ENCODE results near the gene FOXM1.
"Not testable (repeated sequence)": the region's sequence is repeated elsewhere in the genome, so short reads cannot be mapped to it uniquely, and the experiment has no call there.

The FOXM1 gene

DNA sequence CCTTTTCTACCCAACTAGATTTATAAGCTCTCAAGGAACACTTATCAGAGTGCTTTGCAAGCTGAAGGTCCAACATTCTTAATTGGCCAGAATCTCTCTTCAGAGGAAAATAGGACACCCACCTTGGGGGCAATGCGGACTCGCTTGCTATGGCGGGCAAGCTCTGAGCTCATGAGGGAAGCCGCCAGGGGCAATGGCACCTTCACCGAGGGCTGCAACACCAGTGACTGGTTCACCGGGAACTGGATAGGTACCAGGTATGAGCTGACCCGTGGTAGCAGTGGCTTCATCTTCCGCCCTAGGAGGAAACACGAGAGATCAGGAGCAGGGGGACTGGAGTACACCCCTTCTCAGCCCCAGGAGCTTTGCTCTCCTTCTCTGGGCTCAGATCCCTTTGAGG, 12.8 kb downstream of the FOXM1 start:
- DNase-seq (ENCODE audit: insufficient read length, low spot score) = no peak
- FAIRE-seq = no peak
- TF ChIP-seq POU2F2 (IDR thresholded peaks at IDR 0.05; ENCODE audit: low read depth, low read length) (no peak), POLR2AphosphoS5 (IDR thresholded peaks at IDR 0.05; ENCODE audit: low read depth, low read length) (no peak), TAF1 (IDR thresholded peaks at IDR 0.05; ENCODE audit: low read depth, low read length) (no peak), POLR2A (IDR thresholded peaks at IDR 0.05; ENCODE audit: low read depth, low read length) (no peak)

DNA sequence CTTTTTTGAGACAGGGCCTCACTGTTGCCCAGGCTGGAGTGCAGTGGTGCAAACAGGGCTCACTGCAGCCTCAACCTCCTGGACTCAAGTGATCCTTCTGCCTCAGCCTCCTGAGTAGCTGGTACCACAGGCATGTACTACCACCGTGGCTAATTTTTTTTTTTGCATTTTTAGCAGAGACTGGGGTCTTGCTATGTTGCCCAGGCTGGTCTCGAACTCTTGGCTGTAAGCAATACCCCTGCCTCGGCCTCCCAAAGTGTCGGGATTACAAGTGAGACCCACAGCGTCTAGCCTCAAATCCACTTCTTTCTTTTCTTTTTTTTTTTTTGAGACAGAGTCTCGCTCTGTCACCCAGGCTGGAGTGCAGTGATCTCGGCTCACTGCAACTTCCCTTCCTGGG, 13.6 kb downstream of the FOXM1 start:
- DNase-seq (ENCODE audit: insufficient read length, low spot score); FAIRE-seq: not testable (repeated sequence)

DNA sequence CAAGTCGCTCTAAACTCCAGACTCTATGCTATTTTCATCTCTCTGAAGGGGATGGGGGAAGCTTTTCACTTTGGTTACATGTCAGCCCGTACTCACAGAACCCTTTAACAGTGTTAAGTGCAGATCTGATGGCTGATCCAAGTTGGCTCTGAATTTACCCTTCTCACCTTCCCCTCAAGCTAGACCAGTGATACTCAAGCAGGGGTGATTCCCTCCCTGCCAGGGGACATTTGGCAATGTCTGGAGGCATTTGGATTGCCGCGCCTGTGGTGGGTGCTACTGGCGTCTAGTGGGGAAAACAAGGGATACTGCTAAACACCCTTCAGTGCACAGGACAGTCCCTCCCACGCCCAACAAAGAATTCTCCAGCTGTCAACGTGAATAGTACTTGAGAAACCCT, 14.1 kb downstream of the FOXM1 start:
- TF ChIP-seq POU2F2 (IDR thresholded peaks at IDR 0.05; ENCODE audit: low read depth, low read length) (no peak), SPI1 (IDR thresholded peaks at IDR 0.05; ENCODE audit: low read depth, low read length) (no peak), POLR2AphosphoS5 (IDR thresholded peaks at IDR 0.05; ENCODE audit: low read depth, low read length) (no peak), TAF1 (IDR thresholded peaks at IDR 0.05; ENCODE audit: low read depth, low read length) (no peak), PAX5 (IDR thresholded peaks at IDR 0.05; ENCODE audit: insufficient read depth, low read length, severe bottlenecking) (no peak), POLR2A (IDR thresholded peaks at IDR 0.05; ENCODE audit: low read depth, low read length) (no peak)
- no peak for FAIRE-seq
- no peak for DNase-seq (ENCODE audit: insufficient read length, low spot score)

DNA sequence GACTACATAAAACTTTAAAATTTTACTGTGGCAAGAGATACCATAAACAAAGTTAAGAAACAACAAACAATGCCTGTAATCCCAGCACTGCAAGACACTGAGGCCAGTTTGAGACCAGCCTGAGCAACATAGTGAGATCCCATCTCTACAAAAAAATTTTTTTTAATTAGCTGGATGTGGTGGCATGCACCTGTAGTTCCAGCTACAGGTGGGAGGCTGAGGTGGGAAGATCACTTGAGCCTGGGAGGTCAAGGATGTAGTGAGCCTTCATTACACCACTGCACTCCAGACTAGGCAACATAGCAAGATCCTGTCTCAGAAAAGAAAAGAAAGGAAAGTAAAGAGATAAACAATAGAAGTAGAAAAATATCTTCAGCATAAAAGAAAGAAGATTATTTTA, 16.8 kb downstream of the FOXM1 start:
- no peak for FAIRE-seq
- no peak for TF ChIP-seq POU2F2 (IDR thresholded peaks at IDR 0.05; ENCODE audit: low read depth, low read length)
- no peak for TF ChIP-seq TAF1 (IDR thresholded peaks at IDR 0.05; ENCODE audit: low read depth, low read length)
- no peak for TF ChIP-seq PAX5 (IDR thresholded peaks at IDR 0.05; ENCODE audit: insufficient read depth, low read length, severe bottlenecking)
- no peak for TF ChIP-seq POLR2A (IDR thresholded peaks at IDR 0.05; ENCODE audit: low read depth, low read length)
- TF ChIP-seq SPI1 (IDR thresholded peaks at IDR 0.05; ENCODE audit: low read depth, low read length) = no peak
- TF ChIP-seq POLR2AphosphoS5 (IDR thresholded peaks at IDR 0.05; ENCODE audit: low read depth, low read length) = no peak
- DNase-seq (ENCODE audit: insufficient read length, low spot score) = no peak

DNA sequence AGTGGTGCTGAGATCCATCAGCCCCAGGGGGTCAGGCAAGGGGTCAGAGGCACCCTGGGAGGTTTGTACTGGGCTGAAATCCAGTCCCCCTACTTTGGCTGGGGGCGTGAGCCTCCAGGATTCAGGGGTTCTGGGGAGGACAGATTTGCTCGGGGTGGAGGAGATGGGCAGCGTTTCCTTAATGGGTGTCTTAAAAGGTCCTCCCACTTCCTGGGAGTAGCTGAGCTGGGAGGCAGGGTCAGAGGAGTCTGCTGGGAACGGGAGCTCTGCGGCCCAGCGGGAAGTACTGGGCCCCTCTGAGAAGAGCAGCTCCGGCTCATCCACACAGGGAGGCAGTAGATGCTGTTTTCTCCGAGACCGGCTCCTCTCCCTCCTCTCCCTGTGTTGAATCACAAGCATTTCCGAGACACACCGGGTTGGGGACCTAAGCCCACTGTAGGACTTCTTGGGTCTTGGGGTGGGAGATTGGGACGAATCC, 18.0 kb downstream of the FOXM1 start:
- no peak for FAIRE-seq
- no peak for DNase-seq (ENCODE audit: insufficient read length, low spot score)
- TF ChIP-seq POLR2A (IDR thresholded peaks at IDR 0.05; ENCODE audit: low read depth, low read length) = no peak
- no peak for TF ChIP-seq POLR2AphosphoS5 (IDR thresholded peaks at IDR 0.05; ENCODE audit: low read depth, low read length)
- no peak for TF ChIP-seq TAF1 (IDR thresholded peaks at IDR 0.05; ENCODE audit: low read depth, low read length)
- TF ChIP-seq POU2F2 (IDR thresholded peaks at IDR 0.05; ENCODE audit: low read depth, low read length) = no peak
- no peak for TF ChIP-seq PAX5 (IDR thresholded peaks at IDR 0.05; ENCODE audit: insufficient read depth, low read length, severe bottlenecking)
- no peak for TF ChIP-seq SPI1 (IDR thresholded peaks at IDR 0.05; ENCODE audit: low read depth, low read length)

DNA sequence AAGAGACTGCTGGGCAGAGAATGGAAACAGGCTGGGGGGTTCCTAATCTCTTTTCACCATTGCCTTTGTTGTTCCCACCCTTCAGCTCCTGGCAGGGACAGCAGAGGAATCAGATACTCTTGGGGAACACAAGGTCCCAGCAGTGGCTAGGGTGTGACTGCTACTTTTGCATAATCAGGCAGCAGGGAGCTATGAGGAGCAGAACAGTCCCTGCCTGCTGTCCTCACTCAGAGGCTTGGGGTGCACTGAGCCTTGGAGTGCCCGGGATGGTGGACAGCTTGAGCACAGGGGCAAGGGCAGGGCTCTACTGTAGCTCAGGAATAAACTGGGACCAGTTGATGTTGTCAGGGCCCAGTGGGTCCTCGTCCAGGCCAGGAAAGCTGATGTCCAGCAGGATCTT, 18.6 kb downstream of the FOXM1 start:
- no peak for FAIRE-seq
- no peak for DNase-seq (ENCODE audit: insufficient read length, low spot score)
- 0 out of 2 replicates have a peak, but pooled peaks have one; percentile 49 for TF ChIP-seq POLR2AphosphoS5 (IDR thresholded peaks at IDR 0.05; ENCODE audit: low read depth, low read length)
- no peak for TF ChIP-seq TAF1 (IDR thresholded peaks at IDR 0.05; ENCODE audit: low read depth, low read length)

DNA sequence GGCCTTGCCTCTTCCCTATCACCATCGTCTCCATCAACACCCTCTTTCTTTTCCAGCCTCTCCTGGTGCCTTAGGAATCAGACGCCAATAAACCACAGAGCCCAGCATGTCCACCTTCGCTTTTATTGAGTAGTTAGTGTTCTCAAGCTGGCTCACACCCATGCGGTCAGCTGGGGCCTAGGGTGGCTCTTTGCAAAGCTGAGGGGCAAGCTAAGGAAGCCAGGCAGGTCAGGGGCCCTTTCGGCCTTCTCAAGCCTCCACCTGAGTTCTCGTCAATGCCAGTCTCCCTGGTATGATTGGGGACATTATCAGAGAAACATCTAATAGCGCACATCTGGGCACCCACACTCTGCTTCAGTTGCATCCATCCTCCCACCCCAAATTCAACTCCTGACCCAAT, 19.4 kb downstream of the FOXM1 start:
- TF ChIP-seq POLR2A (IDR thresholded peaks at IDR 0.05; ENCODE audit: low read depth, low read length) (no peak), TAF1 (IDR thresholded peaks at IDR 0.05; ENCODE audit: low read depth, low read length) (no peak), SPI1 (IDR thresholded peaks at IDR 0.05; ENCODE audit: low read depth, low read length) (no peak), POU2F2 (IDR thresholded peaks at IDR 0.05; ENCODE audit: low read depth, low read length) (no peak), PAX5 (IDR thresholded peaks at IDR 0.05; ENCODE audit: insufficient read depth, low read length, severe bottlenecking) (no peak), POLR2AphosphoS5 (IDR thresholded peaks at IDR 0.05; ENCODE audit: low read depth, low read length) (no peak)
- DNase-seq (ENCODE audit: insufficient read length, low spot score) (no peak), FAIRE-seq (no peak)

DNA sequence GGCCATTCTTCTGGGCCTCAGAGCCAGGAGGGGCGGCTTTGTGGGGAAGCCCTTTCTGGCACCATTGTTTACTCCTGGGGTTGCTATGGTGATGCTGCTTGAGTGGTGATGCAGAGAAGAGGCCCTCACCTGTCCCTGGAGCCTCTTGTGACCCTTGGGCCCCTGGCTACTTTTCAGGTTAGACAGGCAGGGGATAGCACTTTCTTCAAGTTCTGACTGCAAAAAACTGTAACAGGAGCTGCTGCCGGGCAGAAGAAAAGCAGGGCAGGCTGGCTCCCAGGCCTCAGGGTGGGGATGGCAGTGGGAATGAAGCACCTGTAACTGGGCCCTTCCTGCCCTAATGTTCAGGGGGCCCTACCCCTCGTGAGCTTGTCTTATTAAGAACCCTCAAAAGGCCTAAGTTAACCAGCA, 19.9 kb downstream of the FOXM1 start, which contains the start of gene TEX52:
Gene TEX52, minus strand, starts transcription at position 19 of the 411 bp plus-strand sequence. Its CDS starts 13 bp downstream, at position 6.
- no peak for FAIRE-seq
- DNase-seq (ENCODE audit: insufficient read length, low spot score) = no peak
- TF ChIP-seq PAX5 (IDR thresholded peaks at IDR 0.05; ENCODE audit: insufficient read depth, low read length, severe bottlenecking) (no peak), TAF1 (IDR thresholded peaks at IDR 0.05; ENCODE audit: low read depth, low read length) (no peak), POLR2AphosphoS5 (IDR thresholded peaks at IDR 0.05; ENCODE audit: low read depth, low read length) (no peak), SPI1 (IDR thresholded peaks at IDR 0.05; ENCODE audit: low read depth, low read length) (no peak), POU2F2 (IDR thresholded peaks at IDR 0.05; ENCODE audit: low read depth, low read length) (no peak), POLR2A (IDR thresholded peaks at IDR 0.05; ENCODE audit: low read depth, low read length) (no peak)

DNA sequence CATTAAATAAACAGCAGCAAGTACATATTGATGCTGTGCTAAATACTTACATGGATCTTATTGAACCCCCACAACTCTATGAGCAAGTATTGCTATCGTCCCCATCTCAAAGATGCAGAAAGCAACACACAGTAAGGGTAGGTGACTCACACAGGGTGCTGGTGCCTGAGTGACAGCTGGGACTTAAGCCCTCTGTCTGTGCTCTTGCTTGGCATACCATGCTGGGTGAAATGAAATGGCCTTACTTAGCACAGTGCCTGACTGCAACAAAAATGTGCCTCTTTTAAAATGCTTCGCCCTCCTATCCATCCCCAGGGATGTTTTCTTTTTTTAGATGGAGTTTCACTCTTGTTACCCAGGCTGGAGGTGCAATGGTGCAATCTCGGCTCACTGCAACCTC, 20.9 kb downstream of the FOXM1 start:
- TF ChIP-seq SPI1 (IDR thresholded peaks at IDR 0.05; ENCODE audit: low read depth, low read length) (no peak), POLR2AphosphoS5 (IDR thresholded peaks at IDR 0.05; ENCODE audit: low read depth, low read length) (no peak), PAX5 (IDR thresholded peaks at IDR 0.05; ENCODE audit: insufficient read depth, low read length, severe bottlenecking) (no peak), POU2F2 (IDR thresholded peaks at IDR 0.05; ENCODE audit: low read depth, low read length) (no peak), TAF1 (IDR thresholded peaks at IDR 0.05; ENCODE audit: low read depth, low read length) (no peak), POLR2A (IDR thresholded peaks at IDR 0.05; ENCODE audit: low read depth, low read length) (no peak)
- no peak for FAIRE-seq
- DNase-seq (ENCODE audit: insufficient read length, low spot score) = no peak

DNA sequence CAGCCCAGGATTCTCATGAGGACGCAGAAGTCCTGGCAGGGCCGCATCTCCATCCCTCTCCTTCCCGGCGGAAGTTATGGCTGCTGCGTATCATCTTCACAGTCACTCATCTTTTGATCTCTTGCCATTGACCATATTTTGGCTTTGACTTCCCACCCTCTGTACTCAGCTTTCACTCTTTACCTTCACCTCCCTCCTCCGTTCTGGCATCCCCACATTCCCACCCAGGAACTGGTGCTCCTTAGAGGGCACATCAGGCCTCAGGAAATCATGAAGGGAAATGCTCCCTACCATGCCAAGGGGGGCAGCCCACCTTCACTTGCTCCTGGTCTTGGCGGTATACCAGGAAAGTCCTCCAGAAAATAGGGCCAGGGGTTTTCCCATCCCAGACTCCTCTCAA, 21.4 kb downstream of the FOXM1 start:
- DNase-seq (ENCODE audit: insufficient read length, low spot score) (no peak), FAIRE-seq (no peak)
- TF ChIP-seq TAF1 (IDR thresholded peaks at IDR 0.05; ENCODE audit: low read depth, low read length) (no peak), POLR2AphosphoS5 (IDR thresholded peaks at IDR 0.05; ENCODE audit: low read depth, low read length) (no peak), POU2F2 (IDR thresholded peaks at IDR 0.05; ENCODE audit: low read depth, low read length) (no peak), PAX5 (IDR thresholded peaks at IDR 0.05; ENCODE audit: insufficient read depth, low read length, severe bottlenecking) (no peak), POLR2A (IDR thresholded peaks at IDR 0.05; ENCODE audit: low read depth, low read length) (no peak), SPI1 (IDR thresholded peaks at IDR 0.05; ENCODE audit: low read depth, low read length) (no peak)
